NT2/D1 (cell line): ENCODE data around the gene FANCM.

Source experiments
- SUZ12 ChIP-seq: IDR thresholded peaks from 2 replicates; pipeline ENCODE4 v1.6.1; 2011; ENCODE audit not compliant: insufficient read length, insufficient read depth; ENCODE audit errors: extremely low read depth
- YY1 ChIP-seq: IDR thresholded peaks from 2 replicates; pipeline ENCODE4 v1.6.1; 2011; ENCODE audit not compliant: insufficient read length, insufficient read depth
- ZNF274 ChIP-seq: IDR thresholded peaks from 2 replicates; pipeline ENCODE4 v1.6.1; 2011; ENCODE audit warnings: mild to moderate bottlenecking, low read depth, low read length

DNA sequence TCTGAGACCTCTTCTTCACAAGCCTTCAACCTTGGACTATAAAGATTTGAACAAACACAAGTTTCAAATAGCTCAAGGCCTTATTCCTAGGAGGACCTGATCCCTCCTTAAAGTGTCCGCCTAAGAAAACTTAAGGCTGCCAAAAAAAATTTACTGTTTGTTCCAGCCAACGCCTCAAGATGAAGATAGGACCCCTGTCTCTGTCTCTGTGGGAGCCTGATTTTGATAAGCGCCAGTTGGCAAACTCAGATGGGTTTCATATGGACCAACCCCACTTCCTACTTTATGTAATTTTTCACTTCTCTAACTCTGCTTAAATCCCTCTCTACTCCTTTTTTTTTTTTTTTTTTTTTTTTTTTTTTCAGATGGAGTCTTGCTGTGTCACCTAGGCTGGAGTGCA lies 12.5 kb upstream of the FANCM start:
- TF ChIP-seq ZNF274 (no peak), SUZ12 (no peak), YY1 (no peak)
